Endodermal cell (in vitro differentiated cells): ENCODE data around the gene SND1. TPM values are rescaled to one million over a fixed set of nuclear protein-coding genes. Genes with fewer than 3 reads are reported as not detected.
"Not testable (repeated sequence)": the region's sequence is repeated elsewhere in the genome, so short reads cannot be mapped to it uniquely, and the experiment has no call there.

Experiments
- DNase-seq: peaks from one replicate; pipeline ENCODE4 v3.0.0-alpha.2; 2017
- H3K27ac ChIP-seq: 2 replicates; pipeline ENCODE4 v1.5.1; 2013; ENCODE audit warnings: mild to moderate bottlenecking, low read depth, low read length, moderate library complexity
- H3K27me3 ChIP-seq: 2 replicates; pipeline ENCODE4 v1.6.1; 2013; ENCODE audit warnings: mild to moderate bottlenecking, low read length, moderate library complexity; ENCODE audit not compliant: insufficient read depth, control insufficient read depth, poor library complexity, severe bottlenecking
- H3K36me3 ChIP-seq: 2 replicates; pipeline ENCODE4 v1.7.0; 2013; ENCODE audit warnings: mild to moderate bottlenecking, low read length, moderate library complexity; ENCODE audit not compliant: control insufficient read depth, insufficient read depth
- H3K4me1 ChIP-seq: one replicate; pipeline ENCODE4 v1.7.0; 2013; ENCODE audit warnings: low read length; ENCODE audit not compliant: control insufficient read depth, insufficient read depth
- H3K4me3 ChIP-seq: 2 replicates; pipeline ENCODE4 v1.5.1; 2013; ENCODE audit warnings: mild to moderate bottlenecking, low read length, moderate library complexity
- H3K9ac ChIP-seq: 2 replicates; pipeline ENCODE4 v1.6.1; 2013; ENCODE audit warnings: mild to moderate bottlenecking, low read length, moderate library complexity; ENCODE audit not compliant: poor library complexity, severe bottlenecking; ENCODE audit errors: extremely low read depth
- H3K9me3 ChIP-seq: 2 replicates; pipeline ENCODE4 v1.6.1; 2013; ENCODE audit warnings: mild to moderate bottlenecking, low read length, moderate library complexity; ENCODE audit not compliant: control insufficient read depth
- H3K27ac Mint-ChIP-seq: 2 replicates; pipeline ENCODE4 v1.8.0; 2020; ENCODE audit warnings: mixed read lengths
- H3K27me3 Mint-ChIP-seq: 2 replicates; pipeline ENCODE4 v1.8.0; 2021; ENCODE audit warnings: mild to moderate bottlenecking, mixed read lengths; ENCODE audit not compliant: insufficient read depth
- H3K36me3 Mint-ChIP-seq: 2 replicates; pipeline ENCODE4 v1.8.0; 2020; ENCODE audit warnings: low read depth, mixed read lengths
- H3K4me1 Mint-ChIP-seq: 2 replicates; pipeline ENCODE4 v1.8.0; 2020; ENCODE audit warnings: mixed read lengths
- H3K4me3 Mint-ChIP-seq: 2 replicates; pipeline ENCODE4 v1.8.0; 2020; ENCODE audit warnings: mild to moderate bottlenecking, moderate library complexity, mixed read lengths
- H3K9me3 Mint-ChIP-seq: 2 replicates; pipeline ENCODE4 v1.8.0; 2020; ENCODE audit warnings: mild to moderate bottlenecking, mixed read lengths
- WGBS, 2 experiments: methylation state at CpG; one replicate each; pipeline versions ENCODE4 v1.1.5 to v1.1.7; 2013; ENCODE audit warnings: missing lambda C conversion rate in 2 of 2, mixed read lengths in 1 of 2; ENCODE audit not compliant: insufficient coverage in 1 of 2, insufficient read length in 1 of 2; 5-methylcytosine and 5-hydroxymethylcytosine counted together
- total RNA-seq, 2 donors: library from RNA; stranded (reverse); fragmentation: NEBNext Ultra II Directional in 1 of 2; extraction: Animal tissue kit (Norgen Biotek cat#: 25700) in 1 of 2; gene quantifications; 2 replicates in 1 of 2; 3 replicates in 1 of 2; pipeline ENCODE4 v1.2.1, GENCODE V29; 2021
- TF ChIP-seq, protein P1 (sequence below): fragments of 200-600 bp; sonication (generic); conservative IDR thresholded peaks from 2 replicates; pipeline ENCODE4 v1.5.0; 2021; ENCODE audit warnings: antibody characterized with exemption, mild to moderate bottlenecking

Gene SND1
- total RNA-seq, 2 donors from 2014 or later: 240 to 267 TPM

DNA sequence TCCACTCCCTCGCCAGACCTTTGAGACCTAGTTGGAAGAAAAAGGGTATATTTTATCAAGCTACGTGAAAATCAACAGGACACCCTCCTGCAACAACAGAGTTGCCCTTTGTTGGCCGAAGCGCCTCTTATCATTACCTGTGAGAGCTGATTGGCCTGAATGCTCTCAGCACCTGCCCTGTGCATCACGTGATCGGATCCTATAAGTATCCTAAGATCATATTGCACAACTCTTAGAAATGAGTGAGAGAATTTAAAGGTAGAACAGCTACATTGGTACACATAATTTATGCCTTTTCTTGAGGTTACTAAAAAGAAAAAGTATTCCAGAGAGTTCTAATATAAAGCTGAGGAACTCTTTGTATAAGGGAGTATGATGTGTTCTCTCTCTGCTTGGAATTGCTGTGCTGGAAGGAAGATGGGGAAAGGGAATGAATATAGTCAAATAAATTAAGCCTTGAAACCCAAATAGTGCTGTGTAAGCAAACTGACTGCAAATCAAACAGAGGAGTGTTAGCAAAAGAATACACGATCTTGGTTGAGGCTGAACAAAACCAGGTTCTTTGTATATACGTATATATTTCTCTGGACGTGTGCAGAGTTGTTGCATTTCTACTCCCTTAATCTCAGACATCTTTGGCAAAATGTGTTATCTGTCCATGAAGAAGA is 309.9 kb downstream of the SND1 start:
- H3K36me3 Mint-ChIP-seq: peaks cover 26% of the 10 kb centered on the region
- TF ChIP-seq, protein P1, sequence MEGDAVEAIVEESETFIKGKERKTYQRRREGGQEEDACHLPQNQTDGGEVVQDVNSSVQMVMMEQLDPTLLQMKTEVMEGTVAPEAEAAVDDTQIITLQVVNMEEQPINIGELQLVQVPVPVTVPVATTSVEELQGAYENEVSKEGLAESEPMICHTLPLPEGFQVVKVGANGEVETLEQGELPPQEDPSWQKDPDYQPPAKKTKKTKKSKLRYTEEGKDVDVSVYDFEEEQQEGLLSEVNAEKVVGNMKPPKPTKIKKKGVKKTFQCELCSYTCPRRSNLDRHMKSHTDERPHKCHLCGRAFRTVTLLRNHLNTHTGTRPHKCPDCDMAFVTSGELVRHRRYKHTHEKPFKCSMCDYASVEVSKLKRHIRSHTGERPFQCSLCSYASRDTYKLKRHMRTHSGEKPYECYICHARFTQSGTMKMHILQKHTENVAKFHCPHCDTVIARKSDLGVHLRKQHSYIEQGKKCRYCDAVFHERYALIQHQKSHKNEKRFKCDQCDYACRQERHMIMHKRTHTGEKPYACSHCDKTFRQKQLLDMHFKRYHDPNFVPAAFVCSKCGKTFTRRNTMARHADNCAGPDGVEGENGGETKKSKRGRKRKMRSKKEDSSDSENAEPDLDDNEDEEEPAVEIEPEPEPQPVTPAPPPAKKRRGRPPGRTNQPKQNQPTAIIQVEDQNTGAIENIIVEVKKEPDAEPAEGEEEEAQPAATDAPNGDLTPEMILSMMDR: no peak
- no peak overlapping the region for H3K4me3 ChIP-seq
- DNase-seq: no peak
- H3K9me3 Mint-ChIP-seq: peaks cover 3% of the 10 kb centered on the region
- no peaks in the 10 kb centered on the region for H3K27me3 ChIP-seq
- H3K9ac ChIP-seq: no peak overlapping the region
- peaks cover 10% of the 10 kb centered on the region for H3K9me3 ChIP-seq
- no peaks in the 10 kb centered on the region for H3K4me1 ChIP-seq
- H3K4me3 Mint-ChIP-seq: no peak overlapping the region
- no peaks in the 10 kb centered on the region for H3K4me1 Mint-ChIP-seq
- WGBS, 2 experiments: 93 to 98% methylated on average over 9 of the region's 9 CpGs
- no peak overlapping the region for H3K27ac ChIP-seq
- H3K36me3 ChIP-seq: peaks cover 34% of the 10 kb centered on the region
- no peaks in the 10 kb centered on the region for H3K27me3 Mint-ChIP-seq
- peak overlapping the region; percentile 28 for H3K27ac Mint-ChIP-seq

DNA sequence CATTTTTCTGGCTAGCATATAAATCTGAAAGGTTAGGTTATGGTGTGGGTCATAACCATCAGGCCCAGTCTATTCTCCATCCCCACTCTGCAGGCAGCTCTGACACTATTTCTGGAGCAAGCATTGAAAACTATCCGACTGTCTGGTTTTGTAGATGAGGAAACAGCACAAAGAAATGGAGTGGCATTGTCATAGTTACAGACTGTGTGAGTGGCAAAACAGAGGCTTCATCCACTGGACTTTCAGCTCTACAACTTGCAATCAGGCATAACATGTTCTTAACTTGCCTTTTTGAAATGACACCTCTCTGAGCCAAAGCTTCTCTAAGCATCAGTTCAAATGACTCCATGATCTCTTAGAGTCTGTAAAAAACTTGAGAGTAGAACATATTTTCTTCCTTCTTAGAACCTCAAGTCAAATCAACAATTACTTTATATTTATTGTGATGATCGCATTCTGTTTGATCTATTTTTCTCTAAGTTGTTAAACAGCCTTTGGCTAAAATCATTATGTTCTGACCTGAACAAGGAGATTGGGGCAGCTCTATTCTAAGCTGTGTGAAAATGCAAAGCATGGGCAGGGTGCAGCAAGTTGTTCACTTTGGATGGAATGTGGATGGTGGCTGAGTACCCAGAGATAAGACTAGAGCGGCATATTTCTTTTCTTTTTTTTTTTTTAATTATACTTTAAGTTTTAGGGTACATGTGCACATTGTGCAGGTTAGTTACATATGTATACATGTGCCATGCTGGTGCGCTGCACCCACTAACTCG is 310.8 kb downstream of the SND1 start:
- Mint-ChIP-seq H3K36me3 (peaks cover 28% of the 10 kb centered on the region), H3K4me3 (no peak overlapping the region), H3K27ac (no peak overlapping the region), H3K9me3 (peaks cover 3% of the 10 kb centered on the region), H3K4me1 (no peaks in the 10 kb centered on the region), H3K27me3 (no peaks in the 10 kb centered on the region)
- H3K4me1 ChIP-seq: no peaks in the 10 kb centered on the region
- no peak for DNase-seq
- H3K4me3 ChIP-seq: no peak overlapping the region
- no peak overlapping the region for H3K9ac ChIP-seq
- TF ChIP-seq, protein P1: no peak
- no peak overlapping the region for H3K27ac ChIP-seq
- peaks cover 37% of the 10 kb centered on the region for H3K36me3 ChIP-seq
- peaks cover 10% of the 10 kb centered on the region for H3K9me3 ChIP-seq
- WGBS, 2 experiments: 95% methylated on average over 4 of the region's 5 CpGs; no CpG with 5 or more reads in 1 of the 2 experiments
- no peaks in the 10 kb centered on the region for H3K27me3 ChIP-seq

DNA sequence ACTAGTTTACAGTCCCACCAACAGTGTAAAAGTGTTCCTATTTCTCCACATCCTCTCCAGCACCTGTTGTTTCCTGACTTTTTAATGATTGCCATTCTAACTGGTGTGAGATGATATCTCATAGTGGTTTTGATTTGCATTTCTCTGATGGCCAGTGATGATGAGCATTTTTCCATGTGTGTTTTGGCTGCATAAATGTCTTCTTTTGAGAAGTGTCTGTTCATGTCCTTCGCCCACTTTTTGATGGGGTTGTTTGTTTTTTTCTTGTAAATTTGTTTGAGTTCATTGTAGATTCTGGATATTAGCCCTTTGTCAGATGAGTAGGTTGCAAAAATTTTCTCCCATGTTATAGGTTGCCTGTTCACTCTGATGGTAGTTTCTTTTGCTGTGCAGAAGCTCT is 311.9 kb downstream of the SND1 start:
- not testable (repeated sequence) for H3K4me3 Mint-ChIP-seq, H3K27ac ChIP-seq, H3K9ac ChIP-seq, H3K4me1 Mint-ChIP-seq, H3K9me3 Mint-ChIP-seq, H3K27ac Mint-ChIP-seq, H3K4me1 ChIP-seq, H3K4me3 ChIP-seq, H3K27me3 Mint-ChIP-seq, DNase-seq, H3K27me3 ChIP-seq
- H3K36me3 ChIP-seq: peaks cover 39% of the 10 kb centered on the region
- peaks cover 10% of the 10 kb centered on the region for H3K9me3 ChIP-seq
- no CpG with 5 or more reads among the region's 1 CpG for WGBS, 2 experiments
- peaks cover 28% of the 10 kb centered on the region for H3K36me3 Mint-ChIP-seq
